OCI-M2 (cell line): ENCODE data around the gene KIF5B.
"Not testable (repeated sequence)": the region's sequence is repeated elsewhere in the genome, so short reads cannot be mapped to it uniquely, and the experiment has no call there.

Source experiments
- DNase-seq: peaks from one replicate; lab custom pipeline; 2025; ENCODE audit not compliant: unreplicated experiment; lab: John Stamatoyannopoulos, UW

KIF5B gene

GRCh38 chr10:32060347-32060746 lies 4.1 kb upstream of the KIF5B start:
- DNase-seq, result no peak

GRCh38 chr10:32059472-32059871 lies 3.2 kb upstream of the KIF5B start:
- no peak for DNase-seq

GRCh38 chr10:32057036-32057372 lies 779 bp upstream of the KIF5B start:
- no peak for DNase-seq

GRCh38 chr10:32055478-32056135 lies 618 bp downstream of the KIF5B start:
- DNase-seq, result no peak

GRCh38 chr10:32054094-32054493 lies 2.1 kb downstream of the KIF5B start:
- DNase-seq, result no peak

GRCh38 chr10:32053392-32053791 lies 2.8 kb downstream of the KIF5B start:
- DNase-seq, result not testable (repeated sequence)

GRCh38 chr10:32051926-32052325 lies 4.3 kb downstream of the KIF5B start:
- DNase-seq, result no peak

GRCh38 chr10:32050177-32050576 lies 6.0 kb downstream of the KIF5B start:
- no peak for DNase-seq

- DNase-seq, result no peak
These were observed 7.1 kb downstream of the KIF5B start for GRCh38 chr10:32049113-32049512.

GRCh38 chr10:32048282-32048681 lies 7.9 kb downstream of the KIF5B start:
- DNase-seq, result no peak

GRCh38 chr10:32047881-32048280 lies 8.3 kb downstream of the KIF5B start:
- no peak for DNase-seq

- DNase-seq, result no peak
These were observed 10.1 kb downstream of the KIF5B start for GRCh38 chr10:32046151-32046550.

GRCh38 chr10:32042730-32043129 lies 13.5 kb downstream of the KIF5B start:
- DNase-seq, result not testable (repeated sequence)

GRCh38 chr10:32041290-32042028 lies 14.8 kb downstream of the KIF5B start:
- no peak for DNase-seq

- no peak for DNase-seq
These were observed 16.5 kb downstream of the KIF5B start for GRCh38 chr10:32039734-32040133.

- no peak for DNase-seq
These were observed 17.4 kb downstream of the KIF5B start for GRCh38 chr10:32038777-32039176.

GRCh38 chr10:32036922-32037321 lies 19.3 kb downstream of the KIF5B start:
- DNase-seq, result no peak

GRCh38 chr10:32035038-32035437 lies 21.2 kb downstream of the KIF5B start:
- DNase-seq, result no peak

- no peak for DNase-seq
These were observed 23.1 kb downstream of the KIF5B start for GRCh38 chr10:32033171-32033570.

GRCh38 chr10:32031920-32032319 lies 24.3 kb downstream of the KIF5B start:
- no peak for DNase-seq

- no peak for DNase-seq
These were observed 24.8 kb downstream of the KIF5B start for GRCh38 chr10:32031424-32031823.

GRCh38 chr10:32028710-32029109 lies 27.5 kb downstream of the KIF5B start:
- DNase-seq, result no peak

- no peak for DNase-seq
These were observed 33.0 kb downstream of the KIF5B start for GRCh38 chr10:32023264-32023663.
